T-helper 2 cell treated with Interferon-gamma antibody and Interleukin-4, amounts not matched to agents 5 μg/mL and 100 μg/mL, for 36 hours (primary cell): Measurements from ENCODE around the gene MTHFSD.
"Not testable (repeated sequence)": the region's sequence is repeated elsewhere in the genome, so short reads cannot be mapped to it uniquely, and the experiment has no call there.

Source experiments
- DNase-seq: peaks from one replicate; pipeline ENCODE4 v3.0.0; 2021; ENCODE audit warnings: low spot score
- H3K27ac Mint-ChIP-seq: one replicate; pipeline ENCODE4 v1.8.0; 2021; ENCODE audit warnings: mild to moderate bottlenecking, mixed read lengths
- H3K27me3 Mint-ChIP-seq: one replicate; pipeline ENCODE4 v1.8.0; 2021; ENCODE audit warnings: low read depth, mixed read lengths
- H3K36me3 Mint-ChIP-seq: one replicate; pipeline ENCODE4 v1.8.0; 2021; ENCODE audit warnings: low read depth, mixed read lengths
- H3K4me1 Mint-ChIP-seq: one replicate; pipeline ENCODE4 v1.8.0; 2021; ENCODE audit warnings: low read depth, mixed read lengths
- H3K4me3 Mint-ChIP-seq: one replicate; pipeline ENCODE4 v1.8.0; 2022; ENCODE audit warnings: mild to moderate bottlenecking, moderate library complexity, mixed read lengths
- H3K9me3 Mint-ChIP-seq: one replicate; pipeline ENCODE4 v1.8.0; 2021; ENCODE audit warnings: mixed read lengths

Gene MTHFSD

GRCh38 chr16:86590501-86591144, 35.6 kb upstream of the MTHFSD start:
- Mint-ChIP-seq H3K9me3 (no peaks in the 10 kb centered on the region), H3K27ac (no peak overlapping the region), H3K36me3 (no peaks in the 10 kb centered on the region), H3K4me1 (no peaks in the 10 kb centered on the region), H3K4me3 (no peak overlapping the region), H3K27me3 (peaks cover 22% of the 10 kb centered on the region)
- DNase-seq, result no peak

- H3K36me3 Mint-ChIP-seq, H3K4me3 Mint-ChIP-seq, DNase-seq, H3K9me3 Mint-ChIP-seq, H3K27ac Mint-ChIP-seq, H3K4me1 Mint-ChIP-seq, H3K27me3 Mint-ChIP-seq: not testable (repeated sequence)
Measured at GRCh38 chr16:86587955-86588354, 32.9 kb upstream of the MTHFSD start.

GRCh38 chr16:86587487-86587886, 32.5 kb upstream of the MTHFSD start:
- no peak for DNase-seq
- Mint-ChIP-seq H3K4me3 (no peak overlapping the region), H3K9me3 (no peaks in the 10 kb centered on the region), H3K27me3 (peaks cover 7% of the 10 kb centered on the region), H3K4me1 (no peaks in the 10 kb centered on the region), H3K36me3 (no peaks in the 10 kb centered on the region), H3K27ac (no peak overlapping the region)

DNA sequence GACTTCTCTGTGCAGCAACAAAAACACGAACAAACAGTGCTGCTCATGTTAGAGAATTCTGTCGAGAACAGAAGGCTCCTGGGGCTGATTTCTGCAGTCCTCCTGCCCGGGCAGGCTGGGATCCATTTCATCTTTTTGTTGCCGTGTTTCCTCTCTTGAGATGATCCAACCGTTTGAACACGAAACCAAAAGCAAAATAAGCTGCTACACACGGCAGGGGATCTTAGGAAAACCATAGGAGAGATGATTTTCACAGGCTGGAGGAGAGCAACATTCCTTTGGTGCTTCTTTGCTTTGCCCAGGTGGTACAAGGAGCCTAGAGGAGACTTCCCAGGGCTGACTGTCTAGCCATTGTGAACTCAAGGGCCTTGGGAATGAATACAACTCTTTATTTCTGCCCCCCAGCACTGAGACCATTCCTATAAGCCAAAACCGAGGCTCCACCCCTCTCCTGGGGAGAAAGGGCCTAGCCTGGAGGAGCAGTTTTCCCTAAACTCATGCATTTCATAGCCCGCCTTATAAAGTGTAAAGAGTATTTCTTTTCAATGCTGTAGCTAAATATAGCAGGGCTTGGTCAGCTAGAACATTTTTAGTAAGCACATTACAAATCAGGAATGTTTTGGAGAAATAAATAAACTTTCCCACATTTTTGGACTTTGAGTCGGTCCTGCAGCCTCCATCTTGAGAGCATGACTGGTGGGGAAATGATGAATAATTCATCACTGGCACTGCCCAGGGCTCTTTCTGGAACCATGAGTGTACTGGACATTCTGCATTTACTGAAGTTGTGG, 31.0 kb upstream of the MTHFSD start:
- Mint-ChIP-seq H3K4me1 (no peaks in the 10 kb centered on the region), H3K27me3 (peaks cover 8% of the 10 kb centered on the region), H3K4me3 (no peak overlapping the region), H3K36me3 (no peaks in the 10 kb centered on the region), H3K27ac (no peak overlapping the region), H3K9me3 (no peaks in the 10 kb centered on the region)
- no peak for DNase-seq

DNA sequence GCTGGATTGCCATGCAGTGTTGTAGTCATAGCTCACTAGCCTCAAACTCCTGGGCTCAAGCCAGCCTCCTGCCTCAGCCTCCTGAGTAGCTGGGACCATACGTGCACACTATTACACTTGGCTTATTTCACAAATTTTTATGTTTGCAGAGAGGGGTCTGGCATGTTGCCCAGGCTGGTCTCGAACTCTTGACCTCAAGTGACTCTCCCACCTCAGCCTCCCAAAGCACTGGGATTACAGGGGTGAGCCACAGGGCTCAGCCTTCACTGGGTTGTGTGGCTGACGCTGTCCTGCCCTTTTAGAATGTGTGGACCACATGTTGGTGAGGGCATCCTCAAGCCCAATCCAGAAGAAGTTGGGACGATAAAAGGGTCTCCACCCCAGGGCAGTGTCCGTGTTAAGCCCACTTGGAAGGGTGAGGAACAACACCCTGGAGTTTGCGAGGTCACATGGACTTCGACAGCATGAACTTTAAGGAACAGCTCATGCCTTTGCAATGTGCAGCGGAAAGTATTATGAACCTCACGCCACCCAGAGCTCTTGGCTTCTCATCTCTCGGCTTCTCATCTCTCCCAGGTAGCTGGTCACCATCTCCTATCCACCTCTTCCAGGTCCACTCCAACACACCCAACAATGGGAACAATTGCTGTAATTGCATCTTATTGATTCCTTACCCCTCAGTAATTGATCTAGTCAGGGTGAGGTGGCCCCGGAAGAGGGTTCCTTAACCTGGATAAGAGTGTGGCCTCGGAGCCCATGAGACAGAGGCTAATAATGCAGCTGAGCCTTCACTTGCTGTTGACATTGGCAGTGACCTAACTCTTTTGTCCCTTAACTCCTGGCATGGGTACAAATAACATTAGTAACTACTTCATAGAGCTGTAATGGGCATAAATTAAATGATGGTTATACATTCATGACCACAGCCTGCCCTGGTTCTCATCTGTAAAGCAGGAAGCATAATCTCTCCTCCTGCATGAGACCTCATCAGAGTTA, 30.0 kb upstream of the MTHFSD start:
- no peaks in the 10 kb centered on the region for H3K9me3 Mint-ChIP-seq
- no peak overlapping the region for H3K27ac Mint-ChIP-seq
- no peaks in the 10 kb centered on the region for H3K4me1 Mint-ChIP-seq
- H3K36me3 Mint-ChIP-seq, result no peaks in the 10 kb centered on the region
- no peak overlapping the region for H3K4me3 Mint-ChIP-seq
- H3K27me3 Mint-ChIP-seq, result peaks cover 16% of the 10 kb centered on the region
- no peak for DNase-seq

DNA sequence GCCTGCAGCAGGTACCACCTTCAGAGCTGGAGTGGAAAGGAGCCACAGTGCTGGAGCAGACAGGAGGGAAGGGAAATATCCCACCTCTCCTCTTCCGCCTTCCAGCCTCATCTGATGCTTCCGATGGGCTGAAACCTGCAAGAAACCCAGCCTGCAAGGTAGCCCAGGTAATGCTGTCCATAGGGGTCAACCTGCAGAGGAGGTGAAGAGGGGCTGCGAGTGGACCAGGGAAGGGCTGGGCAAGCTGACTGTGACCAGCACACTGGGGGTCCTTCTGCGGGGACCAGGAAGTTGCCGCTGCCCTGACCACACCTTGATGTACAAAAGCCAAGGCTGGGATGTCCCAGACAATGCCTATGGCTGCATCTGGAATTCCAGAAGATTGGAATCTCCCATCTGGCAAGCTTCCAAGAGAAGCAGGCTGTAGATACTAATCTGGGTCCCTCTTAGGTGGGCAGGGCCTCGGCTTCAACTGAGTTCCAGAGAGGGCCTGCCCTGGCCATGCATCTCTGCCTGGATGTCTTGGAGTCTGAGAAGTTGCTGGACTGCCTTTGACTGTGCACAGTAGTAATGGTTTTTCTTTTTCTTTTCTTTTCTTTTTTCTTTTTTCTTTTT, 29.1 kb upstream of the MTHFSD start:
- Mint-ChIP-seq H3K36me3 (no peaks in the 10 kb centered on the region), H3K9me3 (no peaks in the 10 kb centered on the region), H3K27me3 (peaks cover 22% of the 10 kb centered on the region), H3K4me3 (no peak overlapping the region), H3K4me1 (no peaks in the 10 kb centered on the region), H3K27ac (no peak overlapping the region)
- no peak for DNase-seq

GRCh38 chr16:86581458-86581857, 26.4 kb upstream of the MTHFSD start:
- H3K36me3 Mint-ChIP-seq, result no peaks in the 10 kb centered on the region
- H3K4me1 Mint-ChIP-seq, result peaks cover 2% of the 10 kb centered on the region
- H3K9me3 Mint-ChIP-seq, result no peaks in the 10 kb centered on the region
- no peak overlapping the region for H3K4me3 Mint-ChIP-seq
- DNase-seq, result no peak
- no peak overlapping the region for H3K27ac Mint-ChIP-seq
- H3K27me3 Mint-ChIP-seq, result peaks cover 44% of the 10 kb centered on the region

DNA sequence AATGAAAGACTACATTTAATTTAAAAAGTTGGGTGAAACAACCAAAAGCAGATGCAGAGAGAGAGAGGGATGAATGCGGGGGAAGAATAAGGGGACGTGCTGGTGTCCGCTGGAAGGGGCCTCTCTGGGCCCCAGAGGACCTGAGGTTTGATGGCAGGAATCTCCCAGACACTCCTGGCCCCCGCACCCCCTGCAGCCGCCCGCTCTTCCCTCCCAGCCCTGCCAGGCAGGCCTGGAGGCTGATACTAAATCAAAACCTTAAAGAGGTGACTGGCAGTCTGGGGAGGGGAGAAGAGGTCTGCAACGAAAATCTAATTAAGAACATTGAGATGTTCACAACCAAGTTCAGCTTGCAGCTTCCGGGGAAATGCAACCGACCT, 25.7 kb upstream of the MTHFSD start:
- no peak for DNase-seq
- Mint-ChIP-seq H3K4me3 (no peak overlapping the region), H3K27me3 (peaks cover 49% of the 10 kb centered on the region), H3K27ac (no peak overlapping the region), H3K4me1 (peaks cover 6% of the 10 kb centered on the region), H3K36me3 (no peaks in the 10 kb centered on the region), H3K9me3 (no peaks in the 10 kb centered on the region)

DNA sequence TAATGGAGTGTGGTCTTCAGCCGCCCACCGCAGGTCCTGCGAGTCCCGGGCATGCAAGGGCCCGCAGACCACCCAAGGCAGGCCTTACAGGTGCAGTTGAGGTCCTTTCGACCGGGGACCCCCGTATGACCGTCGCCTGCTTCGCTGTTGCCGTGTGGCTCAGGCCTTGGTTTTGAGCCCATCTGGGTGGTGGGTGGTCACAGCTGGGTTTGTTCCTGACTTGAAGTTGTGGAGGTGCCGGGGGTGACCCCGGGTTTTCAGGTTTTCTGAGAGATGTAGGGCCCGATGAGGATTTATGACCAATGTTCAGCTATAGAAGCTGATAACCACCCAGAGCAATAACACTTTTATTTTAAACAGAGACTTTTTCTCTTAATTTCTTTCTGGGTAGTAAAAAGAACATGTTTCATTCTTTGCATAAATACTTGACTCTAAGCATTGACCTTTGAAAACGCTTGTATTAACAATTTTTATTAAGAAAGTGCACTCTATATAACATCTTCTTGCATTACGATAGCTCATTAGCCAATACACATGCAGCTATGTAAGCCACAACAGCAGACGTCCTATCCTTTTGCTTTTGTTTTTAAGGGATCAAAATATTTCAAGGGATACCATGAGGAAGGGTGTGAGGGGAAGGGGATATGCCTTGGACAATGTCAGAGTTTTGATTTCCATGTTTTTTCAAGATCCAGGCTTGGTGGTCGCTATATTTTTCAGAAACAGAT, 25.2 kb upstream of the MTHFSD start:
- Mint-ChIP-seq H3K4me1 (peaks cover 6% of the 10 kb centered on the region), H3K4me3 (no peak overlapping the region), H3K27me3 (peaks cover 52% of the 10 kb centered on the region), H3K36me3 (no peaks in the 10 kb centered on the region), H3K27ac (no peak overlapping the region), H3K9me3 (no peaks in the 10 kb centered on the region)
- DNase-seq, result no peak

GRCh38 chr16:86579268-86580062, 24.4 kb upstream of the MTHFSD start:
- Mint-ChIP-seq H3K9me3 (no peaks in the 10 kb centered on the region), H3K27ac (no peak overlapping the region), H3K4me1 (peaks cover 6% of the 10 kb centered on the region), H3K27me3 (peaks cover 59% of the 10 kb centered on the region), H3K4me3 (no peak overlapping the region), H3K36me3 (no peaks in the 10 kb centered on the region)
- DNase-seq, result no peak

DNA sequence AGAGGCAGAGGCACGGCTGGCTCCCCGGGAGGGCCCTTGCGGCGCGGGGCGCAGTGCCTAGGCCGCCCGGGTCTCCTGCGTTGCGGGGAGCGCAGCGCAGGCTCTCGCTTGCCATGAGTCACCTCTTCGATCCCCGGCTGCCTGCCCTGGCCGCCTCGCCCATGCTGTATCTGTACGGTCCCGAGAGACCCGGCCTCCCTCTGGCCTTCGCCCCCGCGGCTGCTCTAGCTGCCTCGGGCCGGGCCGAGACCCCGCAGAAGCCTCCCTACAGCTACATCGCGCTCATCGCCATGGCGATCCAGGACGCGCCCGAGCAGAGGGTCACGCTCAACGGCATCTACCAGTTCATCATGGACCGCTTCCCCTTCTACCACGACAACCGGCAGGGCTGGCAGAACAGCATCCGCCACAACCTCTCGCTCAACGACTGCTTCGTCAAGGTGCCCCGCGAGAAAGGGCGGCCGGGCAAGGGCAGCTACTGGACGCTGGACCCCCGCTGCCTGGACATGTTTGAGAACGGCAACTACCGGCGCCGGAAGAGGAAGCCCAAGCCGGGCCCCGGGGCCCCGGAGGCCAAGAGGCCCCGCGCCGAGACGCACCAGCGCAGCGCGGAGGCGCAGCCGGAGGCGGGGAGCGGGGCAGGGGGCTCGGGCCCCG, 23.7 kb upstream of the MTHFSD start:
- peaks cover 65% of the 10 kb centered on the region for H3K27me3 Mint-ChIP-seq
- no peak for DNase-seq
- peaks cover 6% of the 10 kb centered on the region for H3K4me1 Mint-ChIP-seq
- no peak overlapping the region for H3K27ac Mint-ChIP-seq
- no peaks in the 10 kb centered on the region for H3K36me3 Mint-ChIP-seq
- H3K9me3 Mint-ChIP-seq, result no peaks in the 10 kb centered on the region
- H3K4me3 Mint-ChIP-seq, result no peak overlapping the region

GRCh38 chr16:86578061-86578599, 23.1 kb upstream of the MTHFSD start, which contains the start of gene FOXL1:
FOXL1 (plus strand) TSS chr16:86578549; CDS start chr16:86578724, 175 bp downstream.
- DNase-seq, result no peak
- Mint-ChIP-seq H3K27ac (no peak within 1 kb of the TSS), H3K9me3 (no peaks in the 10 kb centered on the region), H3K4me3 (no peak within 1 kb of the TSS), H3K4me1 (peaks cover 6% of the 10 kb centered on the region), H3K36me3 (no peaks in the 10 kb centered on the region), H3K27me3 (peaks cover 70% of the 10 kb centered on the region)
